GM19238 (cell line): ENCODE data around the gene STK17A.
A peak's percentile ranks its signal among the peaks of the same experiment; 100 is the strongest.

ENCODE experiments used
- DNase-seq: peaks from one replicate; pipeline ENCODE4 v3.0.0; 2011; ENCODE audit warnings: low spot score; ENCODE audit not compliant: insufficient read length

Gene STK17A

DNA sequence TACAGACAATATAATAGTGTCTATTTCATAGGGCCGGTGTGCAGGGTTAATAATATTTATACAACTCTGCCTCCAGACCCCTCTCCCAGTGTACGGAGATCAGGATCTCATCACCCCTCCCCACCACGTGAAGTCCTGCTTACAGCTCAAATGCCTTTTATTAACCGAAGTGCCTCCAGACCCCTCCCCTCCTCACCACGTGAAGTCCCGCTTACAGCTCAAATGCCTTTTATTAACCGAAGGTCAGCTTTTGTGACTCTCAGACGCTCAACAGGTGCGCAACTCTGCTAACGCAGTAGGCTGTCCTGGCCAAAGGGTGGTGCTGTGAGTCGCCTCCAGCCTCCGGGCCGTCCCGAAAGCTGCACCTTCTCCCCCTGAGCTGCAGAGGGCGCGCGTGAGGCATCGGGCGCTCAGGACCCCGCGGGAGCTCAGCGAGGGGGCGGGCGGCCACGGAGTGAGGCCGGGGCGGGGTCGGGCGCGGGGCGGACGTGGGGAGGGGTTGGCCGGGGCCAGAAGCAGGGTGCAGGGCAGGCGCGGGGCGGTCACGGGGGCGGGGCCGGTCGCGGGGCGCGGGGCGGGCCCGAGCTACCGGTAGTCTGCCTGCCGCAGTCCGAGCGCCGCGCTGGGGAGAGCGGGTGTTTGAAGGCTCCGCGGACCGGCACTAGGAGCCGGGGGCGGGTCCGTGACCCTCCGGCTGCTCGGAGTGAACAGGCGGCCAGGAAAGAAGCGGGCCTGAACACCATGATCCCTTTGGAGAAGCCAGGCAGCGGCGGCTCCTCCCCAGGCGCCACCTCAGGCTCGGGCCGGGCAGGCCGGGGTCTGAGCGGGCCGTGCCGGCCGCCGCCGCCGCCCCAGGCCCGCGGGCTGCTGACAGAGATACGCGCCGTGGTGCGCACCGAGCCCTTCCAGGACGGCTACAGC, at the start of gene STK17A:
STK17A (plus strand) TSS at position 606 of the 921 bp plus-strand sequence; CDS start at position 742, 136 bp downstream.
- peak; percentile 83 for DNase-seq

DNA sequence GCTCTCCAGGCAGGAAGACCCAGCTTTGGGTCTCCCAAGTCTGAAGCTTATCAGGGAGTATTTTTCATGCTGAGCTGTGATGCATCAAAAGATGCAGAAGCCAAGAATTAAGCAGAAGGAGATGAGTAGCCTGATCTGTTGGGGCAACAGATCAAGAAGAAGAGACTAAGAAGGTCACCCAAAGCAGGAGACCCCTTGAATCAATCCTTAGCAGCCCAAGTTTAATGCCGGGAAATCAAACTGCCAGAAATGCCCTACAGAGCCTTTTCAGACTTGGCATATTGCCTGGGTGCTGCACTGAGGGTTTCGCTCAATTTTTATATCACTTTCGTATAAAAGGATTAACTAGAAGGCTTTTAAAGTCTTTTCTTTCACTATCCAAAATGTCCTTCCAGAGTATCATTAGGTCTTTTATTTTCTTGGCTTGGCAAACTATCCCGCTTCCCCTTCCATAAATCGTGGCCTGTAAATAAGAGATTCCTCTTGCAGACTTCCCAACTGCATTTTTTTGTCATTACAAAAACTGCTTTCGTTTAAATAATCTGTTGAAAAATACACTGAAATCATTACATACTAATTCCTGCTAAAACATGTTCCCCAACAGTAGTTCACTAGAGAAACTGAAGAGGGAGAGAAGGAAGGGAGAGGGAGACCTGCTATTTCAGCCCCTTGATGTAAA, 49.0 kb upstream of the STK17A start:
- no peak for DNase-seq

DNA sequence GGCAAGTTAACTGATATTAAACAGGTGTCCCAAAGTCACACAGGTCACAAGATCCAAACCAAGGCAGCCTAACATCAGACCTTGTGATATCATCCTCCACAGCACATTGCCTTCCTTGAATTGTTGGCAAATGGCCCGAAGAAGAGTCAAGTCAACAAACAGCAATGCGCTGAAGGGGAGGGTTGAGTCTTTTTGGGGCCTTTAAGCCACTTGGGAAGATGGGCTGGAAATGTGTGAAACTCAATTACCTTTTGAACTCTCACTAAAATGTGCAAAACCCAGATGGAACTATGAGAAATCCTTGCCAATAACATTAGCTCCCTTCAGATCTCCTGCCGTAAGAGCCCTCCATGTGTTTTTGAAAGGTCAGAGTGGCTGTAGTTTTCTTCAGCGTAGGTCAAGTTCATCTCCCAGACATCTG, 47.9 kb upstream of the STK17A start:
- DNase-seq, result no peak

DNA sequence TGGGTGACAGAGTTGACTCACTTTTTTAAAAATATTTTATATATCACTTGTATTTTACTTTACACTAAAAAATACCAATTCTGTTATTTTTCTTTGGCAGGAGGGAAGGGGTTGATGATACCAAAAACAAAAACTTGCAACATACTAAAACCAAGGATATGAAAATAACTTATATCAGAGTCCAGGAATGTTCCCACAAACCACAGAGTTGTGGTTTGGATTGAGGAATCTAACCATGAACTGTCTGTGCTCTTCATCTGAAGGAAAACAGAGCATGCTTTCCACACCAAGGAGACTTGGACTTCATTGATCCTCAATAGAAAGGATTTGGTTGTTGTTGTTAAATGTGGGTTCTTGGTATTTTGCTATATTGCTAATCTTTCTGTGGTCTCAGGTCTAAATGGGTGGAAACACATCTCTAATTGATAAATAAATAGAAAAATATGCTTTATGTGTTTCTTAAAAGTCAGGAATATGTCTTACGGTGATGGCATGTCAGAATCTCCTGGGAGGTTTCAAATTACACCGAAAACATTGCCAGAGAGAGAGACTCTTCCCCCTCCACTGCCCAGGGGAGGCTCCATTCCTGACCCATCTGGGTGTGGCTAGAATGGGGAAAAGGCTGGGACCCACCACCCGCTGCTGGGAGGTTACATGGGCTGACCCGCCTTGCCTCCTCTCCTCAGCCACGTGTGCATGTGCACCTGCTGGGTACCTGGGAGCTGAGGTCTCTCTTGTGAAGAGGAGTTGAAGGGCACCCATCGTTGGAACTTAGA, 46.9 kb upstream of the STK17A start:
- no peak for DNase-seq

DNA sequence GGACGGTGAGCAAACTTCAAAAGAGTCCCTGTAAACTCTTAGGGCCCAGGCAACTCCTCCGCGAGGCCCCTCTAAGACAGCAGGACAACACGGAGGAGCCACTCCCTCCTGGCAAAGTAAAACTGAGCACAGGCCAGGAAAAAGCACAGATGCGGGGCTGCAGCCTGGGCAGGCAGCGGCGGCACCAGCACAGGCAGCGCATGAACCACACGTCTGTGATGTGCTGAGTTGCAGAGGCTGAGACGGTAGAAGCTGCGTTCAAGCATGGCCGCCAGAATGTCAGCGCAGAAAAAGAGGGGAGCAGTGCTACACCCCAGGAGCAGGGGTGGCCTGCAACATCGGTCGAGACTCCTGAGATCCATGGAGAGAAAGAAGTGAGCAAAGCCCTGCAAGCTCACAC, 46.1 kb upstream of the STK17A start:
- DNase-seq, result no peak

DNA sequence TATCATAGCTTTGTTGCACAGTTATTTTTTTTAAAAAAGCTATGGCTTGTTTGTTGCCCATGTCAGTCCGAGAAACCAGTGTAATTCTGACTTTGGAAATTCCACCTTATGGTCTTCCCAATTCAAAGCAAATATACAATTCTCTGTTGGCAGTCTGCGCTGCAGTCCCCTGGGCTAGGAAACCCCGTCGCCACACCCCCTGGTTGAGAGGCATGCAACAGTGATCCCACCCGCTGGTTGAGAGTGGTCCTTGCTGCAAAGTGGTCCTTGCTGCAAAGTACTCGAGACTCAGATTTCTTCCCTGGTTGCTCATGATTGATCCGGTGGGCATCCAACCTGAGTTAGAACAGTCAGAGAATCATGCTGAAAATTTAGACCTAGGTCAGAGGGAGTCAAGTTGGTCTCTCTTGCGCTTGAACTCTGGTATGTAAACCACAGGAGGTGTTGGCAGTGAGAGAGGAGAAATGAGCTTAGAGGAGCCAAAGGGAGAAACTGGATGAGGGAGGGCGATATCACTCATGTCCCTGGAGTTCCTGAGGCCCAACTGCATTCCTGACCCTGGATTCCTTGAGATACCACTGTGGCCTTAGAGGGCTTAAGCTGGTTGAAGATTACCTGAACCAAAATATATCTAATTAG, 45.0 kb upstream of the STK17A start:
- DNase-seq, result no peak

DNA sequence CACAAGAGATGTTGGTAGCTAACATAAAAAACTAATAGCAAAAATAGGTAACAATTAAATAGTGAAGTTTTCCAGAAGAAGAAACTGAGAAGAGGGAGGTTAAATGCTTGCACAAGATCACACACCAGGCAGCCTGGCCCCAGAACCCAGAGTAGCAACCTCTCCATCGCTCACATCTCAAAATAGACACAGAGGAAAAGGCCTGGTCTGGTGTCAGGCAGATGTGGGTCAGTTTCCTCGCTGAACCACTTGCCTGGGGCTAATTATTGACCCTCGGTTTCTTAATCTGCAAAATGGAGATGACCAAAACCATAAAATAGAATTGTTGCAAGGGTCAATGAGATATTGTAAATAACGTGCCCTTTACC, 44.5 kb upstream of the STK17A start:
- DNase-seq, result no peak

DNA sequence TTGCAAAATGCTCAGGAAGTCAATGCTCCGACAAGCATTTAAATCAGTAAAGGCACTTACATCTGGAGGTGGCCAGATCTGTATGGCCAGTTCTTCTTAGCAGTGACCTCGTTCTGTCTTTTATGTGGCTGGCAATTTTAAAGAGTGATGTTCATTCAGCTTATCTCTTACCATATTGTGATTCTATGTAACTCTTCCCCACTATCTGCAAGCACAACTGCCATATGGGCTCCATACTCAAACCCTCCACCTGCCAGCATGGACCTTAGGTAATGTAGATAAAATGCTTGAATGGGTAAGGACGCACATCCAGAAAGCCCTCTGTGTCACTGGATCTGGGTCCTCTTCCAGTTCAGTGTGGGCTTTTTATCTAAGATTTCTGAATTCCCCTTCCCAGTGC, 42.4 kb upstream of the STK17A start:
- DNase-seq, result no peak

DNA sequence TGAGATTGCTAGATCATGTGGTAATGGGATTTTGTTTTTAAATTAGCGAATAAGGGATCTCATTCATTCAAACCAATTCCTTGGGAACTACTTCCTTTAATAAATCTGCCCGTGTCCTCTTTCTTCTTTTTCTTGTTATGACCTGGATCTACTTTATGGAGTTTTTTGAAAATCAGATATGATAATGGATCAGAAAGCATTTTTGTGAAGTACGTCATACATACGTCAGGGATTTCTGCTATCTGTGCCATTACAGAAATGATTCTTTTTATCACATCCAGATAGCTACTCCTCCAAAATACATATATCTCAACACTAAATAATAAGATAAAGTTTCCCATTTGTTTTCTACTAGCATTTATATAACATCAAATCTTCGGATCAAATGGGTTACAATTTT, 40.2 kb upstream of the STK17A start:
- DNase-seq, result no peak

DNA sequence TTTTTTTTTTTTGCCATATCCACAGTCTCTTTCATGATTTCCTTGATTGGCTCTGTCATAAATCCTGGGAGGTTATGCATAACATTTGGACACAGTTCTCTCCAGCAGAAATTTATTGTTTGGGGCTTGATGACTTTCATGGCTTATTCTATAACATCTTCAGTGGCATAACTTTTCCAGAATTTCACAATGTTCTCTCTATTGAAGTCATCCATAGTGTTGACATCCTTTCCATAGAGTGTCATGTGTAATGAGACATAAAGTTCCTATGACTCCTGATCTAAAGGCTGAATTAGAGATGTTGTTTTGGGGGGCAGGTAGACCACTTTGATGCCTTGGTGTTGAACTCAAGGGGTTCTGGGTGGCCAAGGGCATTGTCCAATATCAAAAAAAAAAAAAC, 36.7 kb upstream of the STK17A start:
- DNase-seq, result no peak

DNA sequence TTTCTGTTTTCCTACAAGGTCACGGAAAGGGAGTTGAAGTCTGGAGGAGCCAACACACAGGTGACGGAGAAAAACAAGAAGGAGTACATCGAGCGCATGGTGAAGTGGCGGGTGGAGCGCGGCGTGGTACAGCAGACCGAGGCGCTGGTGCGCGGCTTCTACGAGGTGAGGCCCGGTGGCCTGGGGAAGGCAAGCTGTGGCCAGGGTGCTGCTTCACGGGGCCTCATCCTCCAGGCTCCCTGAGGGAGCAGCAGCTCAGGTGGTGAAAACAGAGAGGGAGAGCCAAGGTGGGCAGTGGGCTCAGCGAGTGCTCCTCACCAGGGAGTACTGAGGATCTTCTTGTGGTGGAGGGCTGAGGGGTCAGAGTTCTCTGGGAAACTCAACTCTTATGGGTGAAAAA, 32.5 kb upstream of the STK17A start:
- DNase-seq, result no peak

DNA sequence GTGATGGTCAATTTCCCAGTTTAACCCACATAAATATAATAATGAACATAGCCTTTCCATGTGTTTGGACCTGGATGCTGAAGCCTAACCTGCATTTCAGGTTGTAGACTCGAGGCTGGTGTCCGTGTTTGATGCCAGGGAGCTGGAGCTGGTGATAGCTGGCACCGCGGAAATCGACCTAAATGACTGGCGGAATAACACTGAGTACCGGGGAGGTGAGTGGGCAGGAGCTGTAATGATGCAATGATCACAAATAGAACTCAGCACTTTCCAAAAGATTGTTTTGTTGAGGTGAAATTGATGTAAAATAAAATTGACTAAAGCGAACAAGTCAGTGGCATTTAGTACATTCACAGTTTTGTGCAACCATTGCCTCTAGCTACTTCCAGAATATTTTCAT, 30.8 kb upstream of the STK17A start:
- DNase-seq, result no peak

DNA sequence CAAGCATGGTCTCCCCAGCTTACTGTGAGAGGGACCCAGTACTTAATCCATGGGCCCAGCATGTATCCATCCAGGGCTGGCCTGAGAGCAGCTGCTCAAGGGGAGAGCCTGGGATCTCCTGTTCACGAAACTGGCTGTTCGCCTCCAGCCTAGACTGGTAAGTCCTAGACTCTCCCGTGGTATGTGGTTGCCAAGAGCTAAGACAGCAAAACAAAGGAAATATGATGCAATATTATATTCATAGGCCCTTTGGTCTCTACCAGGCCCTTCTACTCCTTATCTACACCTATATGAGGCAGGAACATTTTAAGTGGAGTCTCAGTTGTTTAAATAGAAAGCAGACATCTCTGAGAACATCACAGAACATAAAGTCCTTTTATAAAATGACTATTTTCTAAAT, 28.9 kb upstream of the STK17A start:
- no peak for DNase-seq

DNA sequence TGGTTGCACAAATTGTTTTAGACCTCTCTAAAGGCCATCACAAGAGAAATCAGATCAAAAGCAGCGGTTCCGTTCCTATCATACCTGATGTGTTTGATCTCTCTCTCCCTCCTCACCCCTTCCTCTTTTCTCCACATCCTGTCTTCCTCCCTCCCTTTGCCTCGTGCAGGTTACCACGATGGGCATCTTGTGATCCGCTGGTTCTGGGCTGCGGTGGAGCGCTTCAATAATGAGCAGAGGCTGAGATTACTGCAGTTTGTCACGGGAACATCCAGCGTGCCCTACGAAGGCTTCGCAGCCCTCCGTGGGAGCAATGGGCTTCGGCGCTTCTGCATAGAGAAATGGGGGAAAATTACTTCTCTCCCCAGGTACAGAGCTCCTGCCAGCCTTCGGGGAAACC, 28.5 kb upstream of the STK17A start:
- DNase-seq, result no peak

DNA sequence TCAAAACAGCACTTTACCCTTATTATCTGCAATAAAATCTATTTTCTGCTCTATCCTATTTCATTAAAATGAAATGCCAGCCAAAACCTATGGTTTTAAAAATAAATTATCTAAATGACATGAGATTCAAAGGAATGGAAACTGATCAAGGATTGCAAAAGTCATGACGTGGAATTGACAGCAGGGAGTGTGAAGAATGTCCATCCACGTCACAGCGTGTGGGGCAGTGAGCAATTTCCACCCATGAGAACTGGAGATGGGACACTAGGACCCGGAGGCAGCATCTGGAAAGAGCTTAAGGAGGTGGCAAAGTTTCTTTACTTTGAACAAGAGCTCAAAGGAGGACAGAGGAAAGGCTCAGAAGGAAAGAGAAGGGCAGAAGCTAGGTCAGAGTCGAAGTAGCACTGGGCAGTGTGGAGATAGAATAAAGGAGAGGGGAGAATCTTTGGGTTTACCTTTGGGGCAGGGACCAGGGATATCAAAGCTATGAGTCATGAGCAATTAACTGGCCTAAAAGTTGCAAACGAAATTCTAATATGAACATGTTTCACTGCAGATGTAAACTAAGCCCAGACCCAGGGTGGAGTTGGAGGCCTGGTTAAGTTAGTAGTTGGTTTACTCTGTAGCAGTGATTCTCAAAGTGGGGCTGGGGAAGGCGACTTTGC, 24.9 kb upstream of the STK17A start:
- no peak for DNase-seq

DNA sequence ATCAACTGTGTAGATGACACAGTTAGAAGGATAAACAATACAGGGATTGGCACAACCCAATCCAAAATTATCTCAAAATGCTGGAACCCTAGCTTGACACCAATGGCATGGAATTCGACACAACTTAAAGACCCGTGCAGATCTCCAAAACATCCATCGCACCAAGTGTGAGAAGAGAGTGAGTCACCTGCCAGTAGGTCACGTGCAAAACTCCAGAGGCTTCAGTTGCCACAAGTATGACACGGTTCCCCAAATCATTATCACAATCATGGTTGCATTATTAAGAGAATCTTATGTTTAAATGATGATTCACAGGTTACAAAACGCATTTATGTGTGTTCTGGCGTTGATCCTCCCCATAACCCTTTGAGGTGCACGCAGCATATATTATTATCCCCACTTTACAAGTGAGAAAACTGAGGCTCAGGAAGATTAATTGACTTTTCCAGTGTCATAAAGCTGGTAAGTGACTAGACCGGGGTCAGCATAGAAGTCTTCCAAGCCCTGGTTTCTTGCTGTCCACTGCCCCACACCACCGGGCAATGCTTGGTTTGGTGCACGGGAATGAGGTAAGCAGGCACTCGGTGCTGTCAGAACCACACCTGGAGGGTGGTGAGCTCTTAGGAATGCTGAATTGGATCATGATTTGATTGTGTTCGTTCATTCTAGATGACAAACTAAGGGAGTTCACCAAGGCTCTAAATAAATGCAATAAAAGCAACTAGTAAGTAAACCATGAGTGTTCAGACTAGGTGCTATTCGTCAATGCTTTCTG, 23.6 kb upstream of the STK17A start:
- no peak for DNase-seq

DNA sequence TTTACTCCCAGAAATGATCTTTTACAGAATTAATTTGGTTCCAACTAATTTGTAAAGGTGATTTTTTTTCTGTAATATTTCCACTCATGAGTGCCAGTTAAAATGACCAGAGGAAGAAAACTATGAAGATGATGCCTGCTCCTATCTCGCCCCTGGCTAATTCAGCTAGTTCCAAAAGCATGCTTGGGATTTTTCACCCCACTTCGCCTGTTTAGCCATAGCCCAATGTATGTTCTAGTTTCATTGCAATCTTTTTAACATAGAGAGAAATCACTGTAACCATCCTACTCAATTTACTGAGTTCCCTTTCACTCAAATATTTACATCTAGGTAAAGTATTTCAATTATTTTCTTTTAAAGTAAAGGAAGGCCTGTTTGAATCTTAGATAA, 23.0 kb upstream of the STK17A start:
- no peak for DNase-seq

DNA sequence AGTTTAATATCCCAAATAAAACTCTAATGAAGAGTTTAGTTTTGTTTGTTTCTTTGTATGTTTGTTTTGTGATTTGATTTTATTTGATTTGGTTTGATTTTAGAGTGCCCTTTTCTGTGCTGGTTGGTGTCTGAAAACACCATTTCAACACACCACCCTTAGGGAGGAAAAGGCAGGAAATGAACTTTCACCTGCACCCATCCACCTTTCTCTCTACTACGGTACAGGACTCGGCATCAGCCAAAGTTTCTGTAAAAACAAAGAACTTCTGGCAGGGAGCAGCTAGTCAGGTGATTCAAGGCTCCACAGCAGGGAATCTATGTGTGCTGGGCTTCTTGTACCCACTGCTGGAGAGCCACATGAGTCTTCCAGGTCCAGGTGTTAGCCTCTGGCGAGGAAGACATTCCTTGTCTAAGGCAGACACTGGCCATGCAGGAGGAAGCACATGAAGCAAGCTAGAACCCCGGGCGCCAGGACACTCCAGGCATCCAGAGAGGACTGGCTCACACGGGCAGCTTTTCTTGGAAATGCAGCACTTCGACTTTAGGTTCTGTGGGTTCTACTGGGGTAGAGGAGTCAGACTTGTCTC, 22.1 kb upstream of the STK17A start:
- DNase-seq, result no peak

DNA sequence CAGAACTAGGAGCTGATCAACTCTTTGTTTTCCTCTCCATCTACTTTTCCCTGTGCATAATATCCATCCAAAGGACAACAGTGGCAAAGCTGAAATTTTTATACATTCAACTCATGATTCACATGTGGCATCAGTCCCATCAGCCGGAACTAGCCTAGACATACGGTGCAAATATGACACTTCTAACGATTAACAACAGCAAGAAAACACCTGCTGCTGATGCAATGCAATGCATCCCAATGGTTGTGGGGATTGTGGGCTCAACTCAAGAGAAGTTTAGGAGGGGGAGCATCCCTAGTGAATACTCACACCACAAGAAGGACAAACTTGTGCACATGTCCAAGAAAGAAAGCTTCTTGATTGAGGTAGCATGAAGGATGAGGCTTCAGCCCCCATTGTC, 20.5 kb upstream of the STK17A start:
- no peak for DNase-seq

DNA sequence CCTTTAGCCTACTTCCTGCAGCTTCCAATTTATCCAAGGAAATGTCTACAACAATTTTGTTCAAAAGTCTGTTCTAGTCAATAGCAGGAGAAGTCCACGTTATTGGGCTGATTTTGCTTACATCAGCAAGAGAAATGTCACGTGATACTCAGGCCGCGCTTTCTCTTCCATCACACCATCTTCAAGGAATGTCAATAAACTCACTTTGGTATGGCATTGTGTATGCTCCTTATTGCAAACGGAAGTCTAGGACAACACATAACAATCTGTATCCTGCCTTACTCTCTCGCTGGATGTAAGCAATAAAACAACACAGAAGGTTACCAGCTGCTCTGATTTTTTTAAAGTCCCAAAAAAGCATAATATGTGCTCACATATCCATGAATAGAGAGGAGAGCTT, 17.1 kb upstream of the STK17A start:
- DNase-seq, result no peak
